K562 (cell line): ENCODE results near the gene ANTKMT. TPM values are rescaled to one million over a fixed set of nuclear protein-coding genes. Genes with fewer than 3 reads are reported as not detected.

Source experiments
- C11orf30 ChIP-seq: fragments of 450-650 bp; IDR thresholded peaks from 2 replicates; pipeline ENCODE4 v1.6.1; 2016; ENCODE audit warnings: low read depth, mild to moderate bottlenecking
- E2F4 ChIP-seq: sonication (generic); formaldehyde crosslinking; IDR thresholded peaks from 2 replicates; pipeline ENCODE4 v1.8.0; 2022; ENCODE audit warnings: mild to moderate bottlenecking, low read depth, missing genetic modification reagents
- ESRRA ChIP-seq: fragments of 450-650 bp; IDR thresholded peaks from 2 replicates; pipeline ENCODE4 v1.6.1; 2014; ENCODE audit warnings: low read depth, mild to moderate bottlenecking, moderate library complexity, borderline replicate concordance
- HBP1 ChIP-seq: fragments of 450-650 bp; formaldehyde crosslinking; IDR thresholded peaks from 2 replicates; pipeline ENCODE4 v1.4.0; 2022; ENCODE audit warnings: missing genetic modification characterization
- HDAC6 ChIP-seq: IDR thresholded peaks from 2 replicates; pipeline ENCODE4 v1.6.1; 2012; ENCODE audit warnings: low read depth, mild to moderate bottlenecking, control low read depth, inconsistent platforms, low read length, moderate library complexity
- MAZ ChIP-seq, 2 experiments: fragments of 450-650 bp in 1 of 2; sonication (generic) in 1 of 2; formaldehyde crosslinking; IDR thresholded peaks in 1 of 2; conservative IDR thresholded peaks in 1 of 2; 2 replicates each; pipeline versions ENCODE4 v1.4.0 to v1.5.0; 2020; ENCODE audit warnings: mild to moderate bottlenecking in 1 of 2, missing genetic modification reagents in 1 of 2
- MECOM ChIP-seq: fragments of 250-450 bp; sonication (Bioruptor Pico); IDR thresholded peaks from 2 replicates; pipeline ENCODE4 v1.8.0; 2022; ENCODE audit warnings: inconsistent platforms
- NCOA2 ChIP-seq, 2 experiments: fragments of 450-650 bp; IDR thresholded peaks; 2 replicates each; pipeline ENCODE4 v1.6.1; 2018; ENCODE audit warnings: mild to moderate bottlenecking in 2 of 2, moderate library complexity in 1 of 2; ENCODE audit not compliant: partially characterized antibody in 2 of 2
- NFIX ChIP-seq: fragments of 250-450 bp; sonication (Bioruptor Pico); IDR thresholded peaks from 2 replicates; pipeline ENCODE4 v1.4.0; 2020; ENCODE audit warnings: low read depth, mild to moderate bottlenecking, moderate library complexity
- NFXL1 ChIP-seq: fragments of 450-650 bp; formaldehyde crosslinking; IDR thresholded peaks from 2 replicates; pipeline ENCODE4 v1.4.0; 2021; ENCODE audit warnings: mild to moderate bottlenecking
- NFYB ChIP-seq: IDR thresholded peaks from 2 replicates; pipeline ENCODE4 v1.6.1; 2011; ENCODE audit warnings: mild to moderate bottlenecking, moderate library complexity; ENCODE audit not compliant: insufficient read length; ENCODE audit errors: extremely low read depth
- PYGO2 ChIP-seq: fragments of 450-650 bp; IDR thresholded peaks from 2 replicates; pipeline ENCODE4 v1.6.1; 2016; ENCODE audit warnings: mild to moderate bottlenecking, missing genetic modification characterization, moderate library complexity, missing compliant biosample characterization
- RBBP5 ChIP-seq: fragments of 200-600 bp; sonication (generic); IDR thresholded peaks from 2 replicates; pipeline ENCODE4 v1.6.1; 2012; ENCODE audit warnings: borderline replicate concordance, mild to moderate bottlenecking, low read length, control low read depth, inconsistent platforms; ENCODE audit not compliant: insufficient read depth, poor library complexity, severe bottlenecking
- REST ChIP-seq, 2 experiments: fragments of 450-650 bp; formaldehyde crosslinking in 1 of 2; IDR thresholded peaks; 2 replicates each; pipeline versions ENCODE4 v1.4.0 to v1.6.1; 2014 to 2020; ENCODE audit warnings: mild to moderate bottlenecking in 2 of 2, borderline replicate concordance in 1 of 2, low read depth in 1 of 2
- SUPT5H ChIP-seq: fragments of 450-650 bp; IDR thresholded peaks from 2 replicates; pipeline ENCODE4 v1.6.1; 2016
- ZNF23 ChIP-seq: fragments of 250-450 bp; sonication (Bioruptor Pico); IDR thresholded peaks from 2 replicates; pipeline ENCODE4 v1.4.0; 2020; ENCODE audit warnings: mild to moderate bottlenecking
- ZNF780A ChIP-seq: fragments of 250-450 bp; sonication (Bioruptor Pico); IDR thresholded peaks from 2 replicates; pipeline ENCODE4 v1.5.0; 2021; ENCODE audit warnings: mild to moderate bottlenecking
- polyA plus RNA-seq, 8 experiments: library from polyadenylated mRNA; depleted of rRNA in 4 of 8; stranded (reverse) in 5 of 8; unstranded in 3 of 8; fragments of >200 nt; fragmentation: Nextera tagmentation in 2 of 8; fragmentation: Illumina TruSeq in 1 of 8; extraction: Ambion mirVana in 2 of 8; extraction: Trizol in 1 of 8; gene quantifications; 2 replicates each; pipeline versions ENCODE4 v1.2.1 to v1.2.3, GENCODE V29; 2011 to 2014; ENCODE audit warnings: inconsistent platforms in 1 of 8, missing spikeins in 1 of 8
- total RNA-seq, 7 experiments: library from RNA; depleted of rRNA in 6 of 7; stranded (reverse); fragments of >200 nt in 6 of 7; fragmentation: Illumina TruSeq in 2 of 7; extraction: Trizol in 2 of 7; gene quantifications; 2 replicates each; pipeline versions ENCODE4 v1.2.1 to v1.2.3, GENCODE V29; 2011 to 2021; ENCODE audit warnings: low replicate concordance in 1 of 7

Gene ANTKMT
- total and polyA plus RNA-seq, 9 of the 15 experiments (the other 6 are each of a cell fraction or from before 2014, with no cell fraction given), result 0.58 to 217 (median 19.1) TPM

GRCh38 chr16:740764-741505 is 20.0 kb downstream of the ANTKMT start, which contains the start of gene CIAO3 (continued):
- no peak for TF ChIP-seq REST (IDR thresholded peaks at IDR 0.05; ENCODE audit: borderline replicate concordance)
- TF ChIP-seq REST (CRISPR knock-in tag; IDR thresholded peaks at IDR 0.05; ENCODE audit: low read depth), result no peak
- no peak for TF ChIP-seq ZNF780A
- no peak for TF ChIP-seq HDAC6
- TF ChIP-seq NFXL1, result no peak
- peak; percentile 94 for TF ChIP-seq ESRRA
- TF ChIP-seq HBP1 (CRISPR knock-in tag), result no peak
- no peak for TF ChIP-seq MECOM (CRISPR knock-in tag)
- no peak for TF ChIP-seq ZNF23 (CRISPR knock-in tag)
- peak; percentile 65 for TF ChIP-seq SUPT5H
- no peak for TF ChIP-seq PYGO2 (tag)
- no peak for TF ChIP-seq NFYB
- TF ChIP-seq NCOA2 (IDR thresholded peaks at IDR 0.05; ENCODE audit: partially characterized antibody in 2 of 2), result no peak
- peak; percentile 88 for TF ChIP-seq C11orf30
- no peak; the same call in 1 of the 2 replicates for TF ChIP-seq E2F4 (CRISPR knock-in tag)
- TF ChIP-seq MAZ (CRISPR knock-in tag; conservative IDR thresholded peaks at IDR 0.05 in 1 of 2, IDR thresholded peaks at IDR 0.05 in 1 of 2), result peak; percentile 83 to 90
- TF ChIP-seq RBBP5, result no peak
- TF ChIP-seq NFIX (CRISPR knock-in tag), result no peak
